ENCODE measurements around the gene SMARCA2. TPM values are rescaled to one million over a fixed set of nuclear protein-coding genes. Genes with fewer than 3 reads are reported as not detected.

The SMARCA2 gene
- total RNA-seq, 1 experiment from 2014 or later = 77.6 TPM

GRCh38 chr9:2027543-2028160, 12.5 kb downstream of the SMARCA2 start:
- Mint-ChIP-seq H3K27me3 (ENCODE audit: insufficient read depth, unreplicated experiment) (no peaks in the 10 kb centered on the region), H3K9me3 (ENCODE audit: unreplicated experiment) (no peaks in the 10 kb centered on the region), H3K36me3 (ENCODE audit: insufficient read depth, unreplicated experiment) (peaks cover 20% of the 10 kb centered on the region), H3K27ac (ENCODE audit: low read depth, unreplicated experiment) (no peak overlapping the region), H3K4me3 (ENCODE audit: unreplicated experiment) (no peak overlapping the region), H3K4me1 (ENCODE audit: insufficient read depth, unreplicated experiment) (peaks cover 33% of the 10 kb centered on the region)
- ChIA-PET POLR2A (interaction anchor here (0.6 to 2.3 kb wide), 3 partner anchors 10 to 887 kb away, joined by 3 to 14 read pairs (median 4); partner anchors contain the start of gene SMARCA2), CTCF (interaction anchor here (0.6 kb wide), 1 partner anchor 61 kb away, joined by 3 read pairs; no protein-coding TSS in a partner anchor)
- no peak for TF ChIP-seq CTCF (IDR thresholded peaks at IDR 0.05; ENCODE audit: unreplicated experiment)
- BruUV-seq (replicated peaks) = no TSS peak
- no peak for DNase-seq (ENCODE audit: unreplicated experiment)
- intact Hi-C loops (cut with micrococcal nuclease) = no loop called here

GRCh38 chr9:2028888-2029287, 13.7 kb downstream of the SMARCA2 start:
- BruUV-seq (replicated peaks) = no TSS peak
- intact Hi-C loops (cut with micrococcal nuclease) = no loop called here
- Mint-ChIP-seq H3K27ac (ENCODE audit: low read depth, unreplicated experiment) (no peak overlapping the region), H3K4me1 (ENCODE audit: insufficient read depth, unreplicated experiment) (peaks cover 33% of the 10 kb centered on the region), H3K27me3 (ENCODE audit: insufficient read depth, unreplicated experiment) (no peaks in the 10 kb centered on the region), H3K36me3 (ENCODE audit: insufficient read depth, unreplicated experiment) (peaks cover 32% of the 10 kb centered on the region), H3K4me3 (ENCODE audit: unreplicated experiment) (no peak overlapping the region), H3K9me3 (ENCODE audit: unreplicated experiment) (no peaks in the 10 kb centered on the region)
- ChIA-PET POLR2A (no interaction called here), CTCF (interaction anchor here (0.8 kb wide), 1 partner anchor 89 kb away, joined by 4 read pairs; no protein-coding TSS in a partner anchor)
- TF ChIP-seq CTCF (IDR thresholded peaks at IDR 0.05; ENCODE audit: unreplicated experiment) = no peak
- DNase-seq (ENCODE audit: unreplicated experiment) = no peak

GRCh38 chr9:2029666-2030170, 14.6 kb downstream of the SMARCA2 start:
- ChIA-PET POLR2A (interaction anchor here (0.6 to 0.8 kb wide), 2 partner anchors 14 to 612 kb away, joined by 3 to 4 read pairs; no protein-coding TSS in a partner anchor), CTCF (no interaction called here)
- TF ChIP-seq CTCF (IDR thresholded peaks at IDR 0.05; ENCODE audit: unreplicated experiment) = no peak
- Mint-ChIP-seq H3K4me3 (ENCODE audit: unreplicated experiment) (no peak overlapping the region), H3K36me3 (ENCODE audit: insufficient read depth, unreplicated experiment) (peaks cover 41% of the 10 kb centered on the region), H3K9me3 (ENCODE audit: unreplicated experiment) (no peaks in the 10 kb centered on the region), H3K27ac (ENCODE audit: low read depth, unreplicated experiment) (no peak overlapping the region), H3K4me1 (ENCODE audit: insufficient read depth, unreplicated experiment) (peaks cover 26% of the 10 kb centered on the region), H3K27me3 (ENCODE audit: insufficient read depth, unreplicated experiment) (no peaks in the 10 kb centered on the region)
- intact Hi-C loops (cut with micrococcal nuclease) = no loop called here
- BruUV-seq (replicated peaks) = no TSS peak
- no peak for DNase-seq (ENCODE audit: unreplicated experiment)

- no peak overlapping the region for H3K4me3 Mint-ChIP-seq (ENCODE audit: unreplicated experiment)
- H3K36me3 Mint-ChIP-seq (ENCODE audit: insufficient read depth, unreplicated experiment) = peaks cover 48% of the 10 kb centered on the region
- H3K27me3 Mint-ChIP-seq (ENCODE audit: insufficient read depth, unreplicated experiment) = no peaks in the 10 kb centered on the region
- no peak for DNase-seq (ENCODE audit: unreplicated experiment)
- no TSS peak for BruUV-seq (replicated peaks)
- ChIA-PET POLR2A (interaction anchor here (0.8 to 1.5 kb wide), 2 partner anchors 14 to 976 kb away, joined by 4 to 7 read pairs; no protein-coding TSS in a partner anchor), CTCF (interaction anchor here (1.3 kb wide), 1 partner anchor 16 kb away, joined by 4 read pairs; the partner anchor contains the start of gene SMARCA2)
- H3K4me1 Mint-ChIP-seq (ENCODE audit: insufficient read depth, unreplicated experiment) = peaks cover 17% of the 10 kb centered on the region
- intact Hi-C loops (cut with micrococcal nuclease) = no loop called here
- H3K27ac Mint-ChIP-seq (ENCODE audit: low read depth, unreplicated experiment) = no peak overlapping the region
- no peaks in the 10 kb centered on the region for H3K9me3 Mint-ChIP-seq (ENCODE audit: unreplicated experiment)
- no peak for TF ChIP-seq CTCF (IDR thresholded peaks at IDR 0.05; ENCODE audit: unreplicated experiment)
Observed at GRCh38 chr9:2032234-2032633, 17.1 kb downstream of the SMARCA2 start.

Data from MCF 10A (cell line).